HG03039 (cell line): ENCODE data around the gene STX10.

Source experiments
- ATAC-seq: cut with Tn5 transposase; IDR thresholded peaks from one replicate; pipeline ENCODE4 v1.9.1; 2021; ENCODE audit warnings: mild to moderate bottlenecking, moderate library complexity; ENCODE audit not compliant: unreplicated experiment

The STX10 gene

DNA sequence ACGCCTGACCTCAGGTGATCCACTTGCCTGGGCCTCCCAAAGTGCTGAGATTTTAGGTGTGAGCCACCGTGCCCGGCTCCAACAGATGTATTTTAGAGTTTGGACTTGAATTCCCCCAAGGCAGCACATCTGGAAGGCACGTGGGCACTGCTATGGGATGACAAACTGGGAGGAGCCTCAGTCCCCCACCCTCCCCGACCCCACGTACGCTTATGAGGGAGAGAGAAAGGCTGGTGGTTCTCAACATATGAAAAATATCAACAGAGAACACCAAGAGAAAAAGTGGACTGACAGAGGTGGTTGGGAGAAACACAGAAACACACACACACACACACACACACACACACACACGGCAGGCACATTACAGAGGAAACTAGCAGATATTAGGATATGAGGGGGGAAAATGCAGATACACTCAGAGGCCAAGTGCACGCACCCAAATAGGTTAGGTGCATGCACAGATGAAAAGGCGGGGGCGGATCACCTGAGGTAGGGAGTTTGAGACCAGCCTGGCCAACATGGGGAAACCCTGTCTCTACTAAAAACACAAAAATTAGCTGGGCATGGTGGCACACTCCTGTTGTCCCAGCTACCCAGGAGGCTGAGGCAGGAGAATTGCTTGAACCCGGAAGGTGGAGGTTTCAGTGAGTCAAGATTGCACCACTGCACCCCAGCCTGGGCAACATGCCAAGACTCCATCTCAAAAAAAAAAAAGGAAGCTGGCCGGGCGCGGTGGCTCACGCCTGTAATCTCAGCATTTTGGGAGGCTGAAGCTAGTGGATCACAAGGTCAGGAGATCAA, 3.2 kb downstream of the STX10 start:
- ATAC-seq: no peak

GRCh38 chr19:13139633-13140311, 10.4 kb downstream of the STX10 start:
- ATAC-seq: no peak

GRCh38 chr19:13138916-13139198, 11.3 kb downstream of the STX10 start:
- no peak for ATAC-seq

- ATAC-seq: no peak
Observed at GRCh38 chr19:13138171-13138915, 11.8 kb downstream of the STX10 start.

- ATAC-seq: no peak
Observed at GRCh38 chr19:13137290-13137794, 12.8 kb downstream of the STX10 start.

DNA sequence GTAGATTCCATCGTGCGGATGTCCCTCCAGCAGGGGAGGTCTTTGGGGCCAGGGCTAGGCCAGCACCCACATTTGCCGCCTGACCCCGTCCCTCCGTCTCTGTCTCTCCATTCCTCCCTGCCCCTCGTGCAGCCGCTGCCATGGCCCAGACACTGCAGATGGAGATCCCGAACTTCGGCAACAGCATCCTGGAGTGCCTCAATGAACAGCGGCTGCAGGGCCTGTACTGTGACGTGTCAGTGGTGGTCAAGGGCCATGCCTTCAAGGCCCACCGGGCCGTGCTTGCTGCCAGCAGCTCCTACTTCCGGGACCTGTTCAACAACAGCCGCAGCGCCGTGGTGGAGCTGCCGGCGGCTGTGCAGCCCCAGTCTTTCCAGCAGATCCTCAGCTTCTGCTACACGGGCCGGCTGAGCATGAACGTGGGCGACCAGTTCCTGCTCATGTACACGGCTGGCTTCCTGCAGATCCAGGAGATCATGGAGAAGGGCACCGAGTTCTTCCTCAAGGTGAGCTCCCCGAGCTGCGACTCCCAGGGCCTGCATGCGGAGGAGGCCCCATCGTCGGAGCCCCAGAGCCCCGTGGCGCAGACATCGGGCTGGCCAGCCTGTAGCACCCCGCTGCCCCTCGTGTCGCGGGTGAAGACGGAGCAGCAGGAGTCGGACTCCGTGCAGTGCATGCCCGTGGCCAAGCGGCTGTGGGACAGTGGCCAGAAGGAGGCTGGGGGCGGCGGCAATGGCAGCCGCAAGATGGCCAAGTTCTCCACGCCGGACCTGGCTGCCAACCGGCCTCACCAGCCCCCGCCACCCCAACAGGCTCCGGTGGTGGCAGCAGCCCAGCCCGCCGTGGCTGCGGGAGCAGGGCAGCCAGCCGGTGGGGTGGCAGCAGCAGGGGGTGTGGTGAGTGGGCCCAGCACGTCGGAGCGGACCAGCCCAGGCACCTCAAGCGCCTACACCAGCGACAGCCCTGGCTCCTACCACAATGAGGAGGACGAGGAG, 14.8 kb downstream of the STX10 start:
- no peak for ATAC-seq

DNA sequence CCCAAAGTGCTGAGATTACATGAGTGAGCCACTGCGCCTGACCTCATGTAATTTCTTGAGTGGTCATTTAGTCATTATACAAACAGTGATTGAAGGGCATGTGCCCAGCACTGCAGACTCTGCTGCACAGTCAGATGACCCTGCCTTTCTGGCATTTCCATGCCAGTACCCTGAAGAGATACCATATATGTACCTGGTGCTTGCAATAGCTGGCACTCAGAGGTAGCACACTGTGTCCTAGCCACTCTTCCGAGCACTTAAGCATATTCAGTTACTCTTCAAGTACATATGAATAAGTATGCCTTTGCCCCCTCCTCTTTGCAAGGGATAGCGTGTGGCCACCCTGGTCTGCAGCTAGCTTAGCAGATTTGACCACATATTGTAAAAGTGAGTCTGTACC, 15.5 kb downstream of the STX10 start:
- no peak for ATAC-seq

GRCh38 chr19:13133241-13133870, 16.8 kb downstream of the STX10 start:
- no peak for ATAC-seq

DNA sequence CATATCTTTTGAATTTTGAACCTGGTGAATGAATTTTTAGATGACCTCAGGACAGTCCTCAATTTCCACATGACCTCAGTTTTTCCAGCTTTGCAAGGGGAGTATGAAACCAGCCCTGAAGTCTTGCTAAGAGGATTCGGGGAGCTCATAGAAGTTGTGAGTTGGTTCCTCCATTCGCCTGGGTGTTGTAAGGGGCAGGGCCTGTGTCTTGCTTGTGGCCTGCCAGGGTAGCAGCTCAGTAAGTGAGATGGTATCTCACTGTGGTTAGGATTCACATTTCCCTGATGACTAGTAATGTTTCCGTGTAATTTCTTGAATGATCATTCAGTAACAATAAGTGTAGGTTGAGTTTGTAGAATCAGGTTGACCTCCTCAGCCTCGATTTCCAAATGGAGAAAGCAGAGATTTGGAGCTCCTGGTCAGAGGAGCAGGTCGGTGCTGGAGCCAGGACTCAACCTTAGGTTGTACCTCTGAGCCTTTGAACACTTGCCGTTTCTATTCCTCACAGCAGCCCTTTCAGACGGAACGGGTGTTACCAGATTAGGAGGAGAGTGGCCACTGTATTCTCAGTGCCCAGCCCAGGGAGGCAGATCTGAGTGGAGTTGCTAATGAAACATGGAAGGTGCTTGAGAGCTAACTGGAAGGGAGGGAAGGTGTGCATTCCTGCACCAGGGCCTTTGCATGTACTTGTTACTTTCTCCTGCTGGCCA, 17.5 kb downstream of the STX10 start:
- ATAC-seq: no peak

GRCh38 chr19:13130886-13131490, 19.2 kb downstream of the STX10 start:
- ATAC-seq: no peak

DNA sequence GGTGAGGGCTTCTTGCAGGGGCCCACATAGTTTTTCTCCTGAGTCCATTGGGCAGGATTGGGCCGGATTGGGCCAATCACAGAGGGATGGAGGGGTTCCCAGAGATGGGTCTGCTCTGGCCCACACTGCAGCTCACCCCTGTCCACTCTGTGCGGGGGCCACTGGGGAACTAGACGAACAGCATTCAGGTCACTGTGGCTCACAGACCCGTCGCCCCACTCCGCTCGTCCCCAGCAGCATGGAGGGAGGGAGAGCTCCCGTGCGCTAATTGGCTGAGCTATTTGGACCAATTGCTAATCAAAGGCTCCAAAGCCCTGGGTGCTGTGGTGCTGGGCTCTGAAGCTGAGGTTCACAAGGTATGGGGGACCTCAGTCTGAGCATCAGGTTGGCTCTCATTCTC, 20.8 kb downstream of the STX10 start:
- no peak for ATAC-seq

DNA sequence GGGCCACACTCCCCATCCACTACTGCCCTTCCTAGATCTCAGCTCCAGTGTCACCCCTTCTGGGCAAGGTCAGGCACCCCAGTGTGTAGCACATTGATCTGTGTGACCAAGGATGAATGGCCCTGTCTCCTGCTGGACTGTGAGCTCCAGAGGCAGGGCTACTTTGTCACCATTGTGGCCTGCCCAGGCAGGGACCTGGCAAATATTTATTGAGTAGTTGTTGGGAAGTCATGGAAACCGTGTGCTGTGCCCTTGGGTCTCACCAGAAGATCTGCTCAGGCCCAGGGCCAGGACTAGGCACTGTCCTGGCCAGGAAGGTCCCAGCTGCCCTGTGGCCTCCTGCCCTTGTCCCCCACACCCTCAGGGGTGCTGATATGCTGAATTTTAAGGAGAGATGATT, 21.6 kb downstream of the STX10 start:
- ATAC-seq: no peak

GRCh38 chr19:13127811-13128575, 22.2 kb downstream of the STX10 start:
- ATAC-seq: no peak

- ATAC-seq: no peak
Observed at GRCh38 chr19:13127051-13127450, 23.1 kb downstream of the STX10 start.

DNA sequence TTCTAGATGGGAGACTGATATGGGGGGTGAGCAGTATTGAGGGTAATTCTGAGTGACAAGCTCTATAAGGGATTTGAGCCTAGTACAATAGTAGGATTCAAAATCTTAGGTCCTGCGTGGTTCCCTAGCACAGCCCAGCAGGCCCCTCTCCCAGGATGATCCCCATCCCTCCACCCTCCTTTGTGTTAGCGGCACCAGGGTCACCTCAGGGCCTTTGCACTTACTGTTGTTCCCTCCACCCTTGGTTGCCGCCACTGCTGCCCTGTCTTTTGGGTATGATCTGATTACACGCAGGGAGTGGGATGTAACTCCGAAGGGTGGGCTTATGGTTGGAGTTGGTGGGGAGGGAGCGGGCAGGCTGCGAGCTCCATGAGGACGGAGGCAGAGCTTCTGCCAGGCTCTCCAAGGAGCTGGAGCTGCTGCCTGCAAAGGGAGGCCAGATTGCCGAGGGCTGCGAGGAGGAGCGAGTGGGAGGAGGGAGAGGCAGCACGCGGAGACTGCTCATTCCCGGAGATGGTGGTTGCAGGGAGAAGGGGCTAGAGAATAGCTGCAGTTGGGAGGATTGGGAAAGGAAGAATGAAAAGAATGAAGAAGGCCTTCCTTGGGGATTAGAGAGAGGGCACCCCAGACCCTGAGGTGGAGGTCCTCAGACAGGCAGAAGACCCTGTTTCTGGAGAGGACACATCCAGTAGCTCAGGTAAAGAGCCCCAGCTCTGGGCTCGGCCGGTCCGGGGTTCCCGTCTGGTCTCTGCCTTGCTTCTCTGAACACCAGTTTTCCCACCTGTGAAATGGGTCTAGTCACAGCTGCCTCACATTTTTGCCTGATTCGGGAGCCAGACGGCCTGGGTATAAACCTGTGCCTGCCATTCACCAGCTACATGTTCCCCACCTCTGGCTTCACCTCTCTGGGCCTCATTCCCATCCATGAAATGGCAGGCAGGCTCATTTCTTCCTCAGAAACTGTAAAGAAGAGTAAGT, 26.9 kb downstream of the STX10 start:
- ATAC-seq: no peak

DNA sequence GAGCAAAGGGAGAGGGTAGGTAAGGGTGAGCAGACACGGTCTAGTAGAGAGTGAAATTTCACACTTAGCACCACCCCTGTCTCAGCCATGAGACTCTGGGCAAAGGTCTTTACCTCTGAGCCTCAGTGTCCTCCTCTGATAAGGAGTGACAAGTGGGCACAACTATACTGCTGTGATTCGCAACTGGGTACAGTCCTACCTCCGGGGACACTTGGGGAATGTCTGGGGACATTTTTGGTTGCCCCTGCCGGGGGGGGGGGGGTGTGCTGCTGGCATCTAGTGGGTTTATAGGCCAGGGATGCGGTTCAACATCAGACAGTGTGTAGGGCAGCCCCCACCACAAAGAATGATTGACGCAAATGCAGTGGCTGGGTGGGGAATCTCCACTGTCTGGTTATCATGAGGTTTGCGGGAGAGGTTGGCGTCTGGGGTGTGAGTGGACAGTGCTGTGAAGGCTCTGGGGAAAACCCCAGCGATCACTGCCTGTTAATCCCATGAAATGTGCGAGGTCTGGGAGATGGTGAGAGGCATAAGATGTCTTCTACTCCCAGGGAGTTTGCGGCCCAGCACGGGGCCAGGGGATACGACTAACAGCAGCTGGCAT, 27.8 kb downstream of the STX10 start:
- no peak for ATAC-seq
